ENCODE measurements around the gene TMC4.

GRCh38 chr19:54142166-54142780, 30.7 kb downstream of the TMC4 start:
- TF ChIP-seq CTCF (IDR thresholded peaks at IDR 0.05) (no peak), EZH2 (IDR thresholded peaks at IDR 0.05; ENCODE audit: borderline replicate concordance, insufficient read depth, low read depth, low read length, poor library complexity, severe bottlenecking) (no peak)

All from B cell (primary cell).